Vagina (tissue), 2 donors: ENCODE data around the gene LEFTY1. TPM values are rescaled to one million over a fixed set of nuclear protein-coding genes. Genes with fewer than 3 reads are reported as not detected.

Experiments
- DNase-seq, 2 donors: peaks; one replicate each; pipeline ENCODE4 v3.0.0-alpha.2; 2017; ENCODE audit errors: extremely low spot score in 2 of 2
- H3K27ac ChIP-seq: fragments of 200-600 bp; sonication (generic); one replicate; pipeline ENCODE4 v1.5.1; 2019
- H3K27me3 ChIP-seq: fragments of 200-600 bp; sonication (generic); one replicate; pipeline ENCODE4 v1.5.1; 2019
- H3K36me3 ChIP-seq, 2 donors: fragments of 200-600 bp; sonication (generic); one replicate each; pipeline ENCODE4 v1.5.1; 2017 to 2019
- H3K4me1 ChIP-seq: fragments of 200-600 bp; sonication (generic); one replicate; pipeline ENCODE4 v1.5.1; 2019
- H3K4me3 ChIP-seq, 2 donors: fragments of 200-600 bp; sonication (generic); 1 replicate in 1 of 2; 2 replicates in 1 of 2; pipeline ENCODE4 v1.5.1; 2016 to 2019
- H3K9me3 ChIP-seq: fragments of 200-600 bp; sonication (generic); one replicate; pipeline ENCODE4 v1.5.1; 2019
- POLR2A ChIP-seq, 2 donors: fragments of 450-650 bp; IDR thresholded peaks; one replicate each; pipeline ENCODE4 v1.6.1; 2017; ENCODE audit warnings: antibody characterized with exemption in 2 of 2, mild to moderate bottlenecking in 2 of 2, moderate library complexity in 2 of 2
- POLR2AphosphoS5 ChIP-seq, 2 donors: sonication (generic); formaldehyde crosslinking; IDR thresholded peaks; one replicate each; pipeline ENCODE4 v1.9.0; 2017; ENCODE audit warnings: antibody characterized with exemption in 2 of 2, mild to moderate bottlenecking in 2 of 2, low read depth in 1 of 2; ENCODE audit not compliant: insufficient read depth in 1 of 2
- intact Hi-C: fragments of 100-400 bp; cut with DNase I; formaldehyde crosslinking; loops from one replicate; pipeline ENCODE4 v1.15.1; 2023
- total RNA-seq: library from RNA; depleted of rRNA; stranded (reverse); fragments of >200 nt; gene quantifications from one replicate; pipeline ENCODE4 v1.2.3, GENCODE V29; 2016
- TF ChIP-seq, protein P1 (sequence below), 3 experiments: fragments of 450-650 bp in 2 of 3; fragments of 200-600 bp in 1 of 3; sonication (generic) in 1 of 3; IDR thresholded peaks; one replicate each; pipeline ENCODE4 v1.5.1; 2017 to 2019; ENCODE audit warnings: antibody characterized with exemption in 3 of 3, mild to moderate bottlenecking in 2 of 3, moderate library complexity in 2 of 3

The LEFTY1 gene
- total RNA-seq, 1 donor from 2014 or later = not detected

- no peaks in the 10 kb centered on the region for H3K9me3 ChIP-seq
- no peak for TF ChIP-seq POLR2AphosphoS5 (IDR thresholded peaks at IDR 0.05; ENCODE audit: insufficient read depth in 1 of 2, low read depth in 1 of 2)
- TF ChIP-seq, protein P1, sequence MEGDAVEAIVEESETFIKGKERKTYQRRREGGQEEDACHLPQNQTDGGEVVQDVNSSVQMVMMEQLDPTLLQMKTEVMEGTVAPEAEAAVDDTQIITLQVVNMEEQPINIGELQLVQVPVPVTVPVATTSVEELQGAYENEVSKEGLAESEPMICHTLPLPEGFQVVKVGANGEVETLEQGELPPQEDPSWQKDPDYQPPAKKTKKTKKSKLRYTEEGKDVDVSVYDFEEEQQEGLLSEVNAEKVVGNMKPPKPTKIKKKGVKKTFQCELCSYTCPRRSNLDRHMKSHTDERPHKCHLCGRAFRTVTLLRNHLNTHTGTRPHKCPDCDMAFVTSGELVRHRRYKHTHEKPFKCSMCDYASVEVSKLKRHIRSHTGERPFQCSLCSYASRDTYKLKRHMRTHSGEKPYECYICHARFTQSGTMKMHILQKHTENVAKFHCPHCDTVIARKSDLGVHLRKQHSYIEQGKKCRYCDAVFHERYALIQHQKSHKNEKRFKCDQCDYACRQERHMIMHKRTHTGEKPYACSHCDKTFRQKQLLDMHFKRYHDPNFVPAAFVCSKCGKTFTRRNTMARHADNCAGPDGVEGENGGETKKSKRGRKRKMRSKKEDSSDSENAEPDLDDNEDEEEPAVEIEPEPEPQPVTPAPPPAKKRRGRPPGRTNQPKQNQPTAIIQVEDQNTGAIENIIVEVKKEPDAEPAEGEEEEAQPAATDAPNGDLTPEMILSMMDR (IDR thresholded peaks at IDR 0.05) = no peak
- TF ChIP-seq POLR2A (IDR thresholded peaks at IDR 0.05) = no peak
- no peaks in the 10 kb centered on the region for H3K27me3 ChIP-seq
- no peak overlapping the region for H3K4me3 ChIP-seq
- H3K4me1 ChIP-seq = peaks cover 8% of the 10 kb centered on the region
- intact Hi-C loops = loop anchor here (5.0 to 10.0 kb wide), 2 partner anchors 60 to 438 kb away; no protein-coding TSS in a partner anchor
- no peak overlapping the region for H3K27ac ChIP-seq
- H3K36me3 ChIP-seq = peaks cover 0 to 5% of the 10 kb centered on the region in 2 donors
- no peak for DNase-seq
These were observed 26.0 kb upstream of the LEFTY1 start for GRCh38 chr1:225914947-225915346.

GRCh38 chr1:225914391-225914790, 25.4 kb upstream of the LEFTY1 start:
- no peak overlapping the region for H3K27ac ChIP-seq
- H3K36me3 ChIP-seq = peaks cover 0 to 5% of the 10 kb centered on the region in 2 donors
- H3K4me1 ChIP-seq = peaks cover 3% of the 10 kb centered on the region
- TF ChIP-seq POLR2A (IDR thresholded peaks at IDR 0.05) = no peak
- no peak for TF ChIP-seq POLR2AphosphoS5 (IDR thresholded peaks at IDR 0.05; ENCODE audit: insufficient read depth in 1 of 2, low read depth in 1 of 2)
- no peaks in the 10 kb centered on the region for H3K9me3 ChIP-seq
- no peak for DNase-seq
- H3K4me3 ChIP-seq = no peak overlapping the region
- no peaks in the 10 kb centered on the region for H3K27me3 ChIP-seq
- intact Hi-C loops = loop anchor here (5.0 to 10.0 kb wide), 2 partner anchors 60 to 437 kb away; no protein-coding TSS in a partner anchor

- TF ChIP-seq, protein P1 (IDR thresholded peaks at IDR 0.05) = peak; percentile 72 to 81 (median 80)
- TF ChIP-seq POLR2AphosphoS5 (IDR thresholded peaks at IDR 0.05; ENCODE audit: insufficient read depth in 1 of 2, low read depth in 1 of 2) (peak in 1 of 2 donors; percentile 28), POLR2A (IDR thresholded peaks at IDR 0.05) (no peak)
- intact Hi-C loops = loop anchor here (5.0 to 10.0 kb wide), 2 partner anchors 63 to 434 kb away; no protein-coding TSS in a partner anchor
These were observed 22.5 kb upstream of the LEFTY1 start for GRCh38 chr1:225911191-225912130.

DNA sequence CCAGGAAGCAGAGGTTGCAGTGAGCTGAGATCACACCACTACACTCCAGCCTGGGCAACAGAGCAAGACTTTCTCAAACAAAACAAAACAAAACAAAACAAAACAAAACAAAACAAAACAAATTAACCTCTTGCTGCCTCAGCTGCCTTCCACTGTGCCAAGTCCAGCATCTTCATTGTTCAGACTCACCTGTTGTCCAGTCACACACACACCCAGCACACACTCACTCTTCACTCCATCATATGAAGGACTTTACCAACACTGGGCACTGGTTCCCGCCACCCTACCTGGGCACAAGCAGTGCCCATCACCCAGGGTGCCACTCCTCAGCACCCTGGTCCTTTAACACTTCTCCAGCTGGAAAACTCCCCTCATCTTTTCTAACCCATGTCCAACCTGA, 20.5 kb upstream of the LEFTY1 start:
- Histone ChIP-seq H3K4me3 (no peak overlapping the region), H3K27ac (no peak overlapping the region), H3K36me3 (peaks cover 0 to 5% of the 10 kb centered on the region in 2 donors), H3K9me3 (no peaks in the 10 kb centered on the region), H3K4me1 (no peaks in the 10 kb centered on the region), H3K27me3 (no peaks in the 10 kb centered on the region)
- TF ChIP-seq POLR2AphosphoS5 (IDR thresholded peaks at IDR 0.05; ENCODE audit: insufficient read depth in 1 of 2, low read depth in 1 of 2) (no peak), POLR2A (IDR thresholded peaks at IDR 0.05) (no peak)
- TF ChIP-seq, protein P1 (IDR thresholded peaks at IDR 0.05) = no peak
- DNase-seq = no peak
- intact Hi-C loops = no loop called here

More at GRCh38 chr1:225911191-225912130, 22.5 kb upstream of the LEFTY1 start:
- no peaks in the 10 kb centered on the region for H3K9me3 ChIP-seq
- H3K36me3 ChIP-seq = peaks cover 0 to 5% of the 10 kb centered on the region in 2 donors
- DNase-seq = no peak
- H3K27ac ChIP-seq = no peak overlapping the region
- no peaks in the 10 kb centered on the region for H3K4me1 ChIP-seq
- H3K27me3 ChIP-seq = no peaks in the 10 kb centered on the region
- H3K4me3 ChIP-seq = no peak overlapping the region

DNA sequence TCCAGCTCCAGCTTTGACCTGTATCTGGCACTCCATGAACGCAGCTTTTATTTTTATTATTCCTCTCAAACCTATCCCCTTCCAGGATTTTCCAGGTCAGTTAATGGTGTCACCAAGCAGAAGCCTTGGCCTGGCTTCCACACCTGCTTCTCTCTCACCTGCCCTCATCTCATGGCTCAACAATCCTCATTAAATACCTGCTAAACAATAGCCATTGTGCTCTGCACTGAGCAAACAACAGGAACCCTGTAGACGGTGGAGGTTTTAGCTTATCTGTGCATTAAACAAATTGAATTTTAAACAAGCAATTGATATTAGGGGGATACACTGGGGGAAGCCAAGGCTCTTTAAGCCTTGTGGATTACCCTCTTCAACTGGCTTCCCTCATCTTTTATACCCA, 19.8 kb upstream of the LEFTY1 start:
- H3K36me3 ChIP-seq = peaks cover 0 to 5% of the 10 kb centered on the region in 2 donors
- H3K27me3 ChIP-seq = no peaks in the 10 kb centered on the region
- no peak overlapping the region for H3K4me3 ChIP-seq
- H3K9me3 ChIP-seq = no peaks in the 10 kb centered on the region
- DNase-seq = no peak
- H3K4me1 ChIP-seq = no peaks in the 10 kb centered on the region
- intact Hi-C loops = no loop called here
- no peak for TF ChIP-seq POLR2AphosphoS5 (IDR thresholded peaks at IDR 0.05; ENCODE audit: insufficient read depth in 1 of 2, low read depth in 1 of 2)
- TF ChIP-seq, protein P1 (IDR thresholded peaks at IDR 0.05) = no peak
- no peak for TF ChIP-seq POLR2A (IDR thresholded peaks at IDR 0.05)
- no peak overlapping the region for H3K27ac ChIP-seq
